NCI-H1436 (cell line): ENCODE measurements around the gene AJUBA.
"Not testable (repeated sequence)": the region's sequence is repeated elsewhere in the genome, so short reads cannot be mapped to it uniquely, and the experiment has no call there.

ENCODE experiments used
- DNase-seq: peaks from one replicate; lab custom pipeline; 2025; lab: John Stamatoyannopoulos, UW

The AJUBA gene

GRCh38 chr14:22979748-22980392 is 2.5 kb downstream of the AJUBA start:
- no peak for DNase-seq

- no peak for DNase-seq
Measured at GRCh38 chr14:22978981-22979671, 3.2 kb downstream of the AJUBA start.

GRCh38 chr14:22978487-22978837 is 3.9 kb downstream of the AJUBA start:
- DNase-seq = no peak

GRCh38 chr14:22977684-22978486 is 4.5 kb downstream of the AJUBA start:
- DNase-seq = no peak

DNA sequence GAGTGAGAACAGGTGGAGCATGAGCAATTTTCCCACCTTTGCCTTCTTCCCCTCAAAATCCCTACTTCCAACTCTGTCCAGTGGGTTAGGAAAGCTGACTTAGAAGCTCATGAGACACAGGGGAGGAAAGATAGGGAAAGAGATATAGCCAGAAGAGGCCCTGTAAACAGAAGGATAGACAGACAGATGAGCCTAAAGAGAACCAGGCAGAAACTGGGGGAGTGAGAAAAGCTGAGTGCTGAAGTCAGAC is 5.0 kb downstream of the AJUBA start:
- DNase-seq = no peak

DNA sequence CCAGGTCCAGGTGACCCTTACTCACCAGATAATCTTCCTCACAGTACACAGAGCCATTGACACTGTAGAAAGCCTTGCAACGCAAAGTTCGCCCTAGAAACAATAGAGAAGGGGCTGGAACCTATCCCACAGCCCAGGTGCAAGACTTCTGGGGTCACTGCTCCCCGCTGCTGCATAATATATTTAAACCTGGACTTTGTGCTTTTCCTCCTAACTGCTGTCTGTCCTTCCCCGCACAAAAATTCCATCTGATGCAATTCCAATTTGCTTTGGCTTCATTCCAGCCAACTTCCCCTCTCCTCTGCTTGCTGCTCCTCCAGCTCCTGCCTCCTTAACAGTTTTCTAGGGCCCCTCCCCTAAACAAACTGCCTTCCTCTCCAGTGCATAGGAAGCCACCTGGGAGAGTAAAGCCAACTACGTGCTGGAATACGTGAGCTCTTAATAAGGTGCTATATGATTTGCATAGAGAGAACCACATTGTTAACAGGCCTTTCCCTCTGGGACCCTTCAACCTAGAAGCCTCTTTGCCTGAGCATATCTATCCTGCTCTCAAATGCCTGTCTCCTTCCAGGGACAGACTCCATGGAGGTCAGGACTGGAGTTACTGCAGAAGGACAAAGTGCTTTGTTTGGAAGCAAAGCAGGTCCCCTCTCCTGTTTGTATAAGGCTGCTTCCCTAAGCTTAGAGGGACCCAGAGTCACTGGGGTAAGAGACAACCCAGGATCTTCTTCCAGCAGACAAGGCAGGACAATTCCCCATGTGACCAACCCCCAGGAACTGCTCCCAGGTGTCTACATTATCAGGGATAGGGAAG is 5.5 kb downstream of the AJUBA start:
- DNase-seq = peak; percentile 23

GRCh38 chr14:22974530-22975313 is 7.6 kb downstream of the AJUBA start:
- no peak for DNase-seq

DNA sequence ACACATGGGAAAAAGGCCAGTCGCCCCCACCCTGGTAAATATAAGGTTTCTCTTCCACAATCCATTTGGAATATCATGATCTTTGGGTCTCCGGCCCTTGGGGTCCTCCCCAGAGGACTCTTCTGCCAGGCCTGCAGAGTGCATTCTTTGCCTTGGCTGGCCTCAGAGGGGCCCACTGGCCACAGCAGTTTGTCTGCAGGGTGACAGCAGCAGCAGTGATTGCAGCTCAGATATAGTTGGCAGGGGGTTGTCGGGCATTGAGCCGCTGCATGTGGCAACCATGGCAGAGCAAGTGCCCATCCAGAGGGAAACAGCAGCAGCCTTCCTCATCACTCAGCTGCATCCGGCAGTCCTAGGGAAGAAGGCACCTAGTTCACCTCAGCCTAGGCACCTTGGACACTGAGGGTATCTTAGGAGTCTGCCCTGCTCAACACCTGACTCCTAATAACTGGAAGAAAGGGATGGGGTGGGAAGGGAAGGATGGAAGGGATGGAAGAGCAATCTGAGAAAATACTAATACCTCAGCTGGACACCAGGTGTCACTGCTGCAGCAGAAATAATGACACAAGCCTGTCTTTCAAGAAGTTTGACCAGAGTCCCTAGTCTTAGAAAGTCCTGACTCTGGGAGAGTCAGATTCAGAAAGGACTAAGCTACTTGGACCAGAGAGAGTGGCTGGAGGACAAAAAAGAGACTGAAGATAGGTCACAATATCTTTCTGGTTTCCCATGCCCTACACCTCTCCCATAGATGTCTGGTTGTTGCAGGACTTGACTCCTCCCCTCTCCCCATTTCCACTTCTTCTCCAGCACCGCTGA is 8.9 kb downstream of the AJUBA start:
- peak; percentile 10 for DNase-seq

DNA sequence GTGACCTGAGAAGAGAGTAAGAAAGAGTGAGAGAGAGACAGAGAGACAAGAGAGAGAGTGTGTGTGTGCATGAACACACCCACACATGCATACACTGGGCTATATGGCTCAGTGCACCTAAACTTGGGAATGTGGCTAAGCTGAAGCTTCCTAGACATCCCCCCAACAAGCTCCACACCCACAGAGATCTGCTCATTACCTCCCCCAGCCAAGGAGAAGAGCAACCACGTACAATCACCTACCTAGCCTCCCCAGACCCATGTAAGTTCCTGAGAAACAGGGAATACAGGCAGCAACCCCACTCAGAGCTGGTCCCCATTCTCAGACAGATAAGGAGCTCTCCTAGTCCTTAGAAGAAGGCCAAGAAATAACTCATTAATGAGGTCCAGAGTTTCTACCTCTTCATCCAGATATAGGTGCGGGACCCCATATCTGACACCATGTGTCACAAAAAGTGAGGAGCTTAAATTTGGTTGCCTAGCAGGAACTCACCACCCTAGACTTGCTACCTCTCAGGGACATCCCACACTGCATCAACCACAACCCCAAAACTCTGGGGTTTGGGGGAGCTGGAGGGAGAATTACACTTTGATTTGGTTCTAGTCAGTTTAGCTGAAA is 9.9 kb downstream of the AJUBA start:
- no peak for DNase-seq

DNA sequence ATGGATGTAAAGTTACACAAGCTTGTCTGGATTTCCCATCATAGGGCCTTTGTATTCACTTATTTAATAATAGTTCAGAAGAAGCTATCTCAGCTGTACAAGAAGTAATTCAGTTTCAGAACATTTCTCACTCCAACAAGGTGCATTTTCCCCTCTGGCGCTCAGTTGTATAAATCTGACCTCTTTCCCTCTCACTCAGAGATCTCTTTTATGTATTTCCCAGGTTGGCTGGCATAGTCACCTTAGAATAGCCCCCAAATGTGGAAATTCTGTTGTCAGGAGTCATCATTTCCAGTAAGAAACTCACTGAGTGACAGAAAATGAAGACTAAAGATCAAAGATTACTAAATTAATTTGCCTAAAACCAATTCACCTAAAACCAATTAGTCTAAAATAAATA is 11.2 kb downstream of the AJUBA start:
- DNase-seq = no peak

GRCh38 chr14:22966783-22967269 is 15.5 kb downstream of the AJUBA start:
- DNase-seq = no peak

- DNase-seq = not testable (repeated sequence)
Measured at GRCh38 chr14:22965916-22966782, 16.2 kb downstream of the AJUBA start.

DNA sequence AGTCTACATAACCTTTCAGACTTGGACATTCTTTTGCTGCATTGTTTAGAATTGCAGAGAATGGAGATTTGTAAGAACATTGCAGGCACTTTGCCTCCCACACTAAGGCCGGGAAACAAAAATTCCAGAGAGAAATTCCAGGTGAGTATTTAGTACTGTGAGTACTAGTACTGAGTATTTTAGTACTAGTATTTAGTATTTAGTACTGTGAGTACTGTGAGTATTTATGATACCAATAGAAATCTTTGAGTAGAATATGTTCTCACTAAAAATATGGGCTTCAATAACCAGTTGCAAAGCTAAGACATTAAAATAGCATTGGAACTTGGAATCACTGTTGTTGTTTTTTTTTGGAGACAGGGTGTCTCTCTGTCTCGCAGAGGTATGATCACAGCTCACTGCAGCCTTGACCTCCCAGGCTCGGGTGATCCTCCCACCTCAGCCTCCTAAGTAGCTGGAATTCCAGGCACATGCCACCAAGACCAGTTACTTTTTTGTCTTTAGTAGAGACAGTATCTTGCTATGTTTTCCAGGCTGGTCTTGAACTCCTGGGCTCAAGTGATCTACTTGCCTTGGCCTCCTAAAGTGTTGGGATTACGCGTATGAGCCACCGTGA is 20.2 kb downstream of the AJUBA start:
- DNase-seq = no peak

DNA sequence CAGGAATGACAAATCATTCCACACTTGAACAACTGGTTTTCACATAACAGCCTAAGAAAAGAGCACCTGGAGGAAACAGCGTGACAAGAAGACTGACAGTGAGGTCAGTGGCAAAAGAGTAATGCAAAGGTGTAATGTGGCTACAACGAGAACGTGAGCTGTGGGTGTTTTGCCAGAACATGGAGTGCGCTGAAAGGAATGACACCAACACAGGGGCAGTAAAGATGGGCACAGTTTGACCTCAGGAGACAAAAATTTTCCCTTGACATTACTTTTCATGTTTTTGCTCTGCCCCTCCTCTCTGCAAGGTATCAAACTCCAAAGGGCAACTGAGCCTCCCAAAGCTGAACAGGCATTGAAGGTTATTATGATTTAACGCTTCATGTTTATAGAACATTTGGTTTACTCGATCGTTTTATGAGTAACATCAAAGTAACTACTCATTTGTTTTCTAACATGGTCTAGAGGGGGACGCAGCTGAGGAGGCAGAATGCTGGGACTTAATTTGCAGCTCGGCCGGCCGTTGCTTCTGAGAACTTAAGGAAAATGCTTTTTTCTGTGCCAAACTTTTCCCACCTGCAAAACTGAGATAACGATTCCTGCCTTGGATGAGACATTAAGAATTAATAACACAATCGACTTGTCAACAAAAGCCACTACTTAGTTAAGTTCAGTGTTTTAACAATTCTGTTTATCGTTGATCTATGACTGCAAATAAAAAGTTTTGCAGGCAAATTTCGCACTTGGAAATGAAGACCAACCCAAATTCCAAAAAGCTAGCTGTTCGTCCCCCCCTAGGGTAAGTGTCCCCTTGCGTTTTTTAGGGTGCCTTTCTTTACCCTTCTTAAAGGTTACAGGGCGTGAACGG is 26.4 kb downstream of the AJUBA start:
- no peak for DNase-seq

DNA sequence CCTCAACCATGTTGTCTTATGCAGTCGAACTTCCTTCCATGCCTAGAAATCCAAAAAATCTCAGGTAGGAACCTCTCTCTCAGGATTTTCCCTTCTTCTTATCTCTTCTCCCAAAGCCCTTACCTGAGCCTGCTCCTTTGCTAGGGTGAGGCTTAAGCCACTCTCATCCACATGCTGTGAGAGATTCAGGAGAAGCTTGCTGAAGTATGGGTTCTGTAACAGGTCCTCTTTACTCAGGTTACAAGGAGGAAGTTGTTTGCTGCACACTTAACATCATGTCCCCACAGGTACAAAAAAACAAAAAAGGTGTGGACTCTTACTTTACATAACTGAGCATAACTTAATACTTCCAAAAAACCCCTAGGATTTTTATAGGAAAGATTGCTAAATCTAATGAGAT is 29.9 kb downstream of the AJUBA start:
- no peak for DNase-seq

GRCh38 chr14:22951795-22952194 is 30.6 kb downstream of the AJUBA start:
- DNase-seq = not testable (repeated sequence)

DNA sequence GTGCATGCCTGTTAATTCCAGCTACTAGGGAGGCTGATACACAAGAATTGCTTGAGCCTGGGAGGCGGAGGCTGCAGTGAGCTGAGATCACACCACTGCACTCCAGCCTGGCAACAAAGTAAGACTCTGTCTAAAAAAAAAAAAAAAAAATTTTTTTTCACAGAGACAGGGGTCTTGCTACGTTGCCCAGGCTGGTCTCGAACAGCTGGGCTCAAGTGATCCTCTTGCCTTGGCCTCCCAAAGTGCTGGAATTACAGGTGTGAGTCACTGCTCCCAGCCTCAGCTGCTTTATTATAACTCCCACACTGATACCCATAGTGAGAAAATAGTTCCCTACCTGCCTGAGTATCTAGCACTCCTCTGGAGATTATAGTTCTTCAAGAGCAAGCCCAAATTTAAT is 36.7 kb downstream of the AJUBA start:
- DNase-seq = no peak

- no peak for DNase-seq
Measured at GRCh38 chr14:22939684-22940083, 42.7 kb downstream of the AJUBA start.
